ENCODE results near the gene ARHGAP32.

- TF ChIP-seq CTCF (IDR thresholded peaks at IDR 0.05) (no peak), ZFX (IDR thresholded peaks at IDR 0.05; ENCODE audit: borderline replicate concordance) (no peak)
Observed at GRCh38 chr11:128925250-128925600, 266.9 kb downstream of the ARHGAP32 start.

Data from 22Rv1 (cell line).